Forelimb muscle (tissue), 1 donor: ENCODE results near the gene NPAS3. TPM values are rescaled to one million over a fixed set of nuclear protein-coding genes. Genes with fewer than 3 reads are reported as not detected.

ENCODE experiments used
- DNase-seq: peaks from one replicate; pipeline ENCODE4 v3.0.0-alpha.2; 2013; ENCODE audit warnings: low read depth
- polyA plus RNA-seq: library from polyadenylated mRNA; unstranded; fragments of 120-200 nt; gene quantifications from one replicate; pipeline ENCODE4 v1.2.1, GENCODE V29; 2013; ENCODE audit not compliant: insufficient read length

Gene NPAS3
- polyA plus RNA-seq, 1 donor, result 4.0 TPM

DNA sequence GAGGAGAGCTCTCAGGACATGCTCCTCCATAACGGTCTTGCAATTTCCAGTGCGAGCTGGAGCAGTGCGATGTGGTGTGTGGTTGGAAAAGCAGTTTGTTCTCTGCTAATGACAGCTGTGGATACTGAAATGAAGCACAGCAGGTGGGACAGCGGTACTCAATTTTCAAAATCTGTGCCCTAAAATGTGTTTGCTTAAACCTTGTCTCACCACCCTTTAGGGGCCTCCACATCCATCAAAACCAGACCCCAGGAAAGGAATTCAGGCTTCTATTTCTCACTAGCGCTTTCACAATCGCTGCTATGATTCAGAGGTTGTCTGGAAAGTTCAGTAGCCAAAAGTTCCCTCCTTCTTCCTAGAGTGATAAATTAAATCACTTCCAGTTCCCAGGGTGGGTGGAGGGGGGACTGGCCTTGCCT is 571.4 kb downstream of the NPAS3 start:
- no peak for DNase-seq

DNA sequence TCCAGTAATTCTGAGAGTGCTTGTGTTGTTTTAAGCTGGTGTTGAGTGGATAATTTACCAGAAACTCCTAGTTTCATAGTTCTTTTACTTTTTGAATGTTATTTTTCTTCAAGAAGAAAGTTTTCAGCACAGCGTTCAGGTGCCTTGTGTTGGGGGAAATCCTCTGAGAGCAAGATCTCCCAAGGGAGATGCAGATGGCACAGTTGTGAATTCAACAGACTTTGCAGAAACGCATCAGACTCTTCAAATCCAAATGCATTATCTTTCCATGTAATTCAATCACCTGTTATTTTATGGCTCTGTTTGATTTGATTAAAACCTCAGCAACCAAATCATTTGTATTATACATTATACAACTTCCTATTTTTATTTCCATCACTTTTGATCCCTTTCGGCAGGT is 572.3 kb downstream of the NPAS3 start:
- DNase-seq, result no peak

DNA sequence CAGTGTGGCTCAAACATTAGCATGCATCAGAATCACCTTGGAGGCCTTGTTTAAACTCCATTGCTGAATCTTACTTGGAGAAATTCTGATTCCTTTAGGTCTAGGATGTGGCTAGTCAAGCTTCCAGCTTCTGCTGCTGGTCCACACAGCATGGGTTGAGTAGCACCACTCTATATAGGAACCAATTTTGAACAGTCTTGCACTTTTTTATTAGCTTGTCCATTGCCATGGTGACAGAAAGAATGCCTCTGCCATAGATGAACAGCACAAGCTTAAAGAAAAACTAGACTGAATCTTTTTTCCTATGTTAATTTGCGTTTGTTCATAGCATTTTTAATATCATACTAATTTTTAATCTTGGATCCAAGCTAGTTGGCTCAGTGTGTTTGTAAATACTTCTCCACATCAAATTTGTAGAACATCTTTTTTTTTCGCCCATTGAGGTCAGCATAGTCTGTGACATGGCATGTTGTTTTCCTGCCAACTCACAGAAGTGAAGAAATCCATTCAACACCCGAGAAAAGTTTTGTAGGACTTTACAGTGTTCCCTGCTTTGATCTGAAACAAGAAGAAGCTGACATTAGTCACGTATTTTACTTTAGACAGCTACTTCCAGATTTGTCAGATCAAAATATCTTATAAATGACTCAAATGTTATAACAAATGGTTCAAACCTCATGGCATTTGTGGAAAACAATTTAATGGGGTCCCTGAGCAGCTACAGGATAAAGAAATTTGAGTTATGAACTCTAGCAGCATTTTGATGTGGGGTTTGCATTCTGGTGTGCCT is 573.4 kb downstream of the NPAS3 start:
- no peak for DNase-seq

DNA sequence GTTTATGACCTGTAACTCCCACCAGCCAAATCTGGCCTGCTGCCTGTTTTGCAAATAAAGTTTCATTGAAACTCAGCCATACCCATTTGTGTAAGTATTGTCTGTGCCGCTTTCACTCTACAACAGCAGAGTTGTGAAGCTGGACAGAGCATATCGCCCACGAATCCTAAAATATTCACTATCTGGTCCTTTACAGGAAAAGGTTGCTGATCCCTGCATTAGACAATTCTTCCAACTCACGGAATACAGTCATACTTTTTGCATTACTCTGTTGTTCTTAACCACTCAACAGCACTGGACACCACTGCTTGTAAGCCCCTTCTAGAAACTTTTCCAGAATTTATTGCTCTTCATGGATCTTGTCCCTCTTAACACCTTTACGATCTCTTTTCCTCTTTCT is 576.8 kb downstream of the NPAS3 start:
- no peak for DNase-seq

DNA sequence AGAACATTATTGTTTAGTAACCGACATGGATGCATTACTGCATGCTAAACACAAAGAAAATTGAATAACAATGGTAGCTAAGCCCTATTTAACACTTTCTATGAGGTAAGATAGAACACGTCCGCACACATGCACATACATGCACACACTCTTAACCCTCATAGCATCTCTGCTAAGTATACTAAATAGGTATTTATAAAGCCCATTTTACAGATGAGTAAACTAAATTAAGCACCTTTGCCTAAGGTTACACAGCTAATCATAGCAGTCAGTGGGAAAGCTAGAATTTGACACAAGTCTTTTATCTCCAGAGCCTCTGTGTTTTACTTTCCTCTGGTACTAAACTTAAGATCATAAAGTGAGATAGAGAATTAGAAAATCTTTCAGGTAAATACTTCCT is 577.2 kb downstream of the NPAS3 start:
- no peak for DNase-seq

DNA sequence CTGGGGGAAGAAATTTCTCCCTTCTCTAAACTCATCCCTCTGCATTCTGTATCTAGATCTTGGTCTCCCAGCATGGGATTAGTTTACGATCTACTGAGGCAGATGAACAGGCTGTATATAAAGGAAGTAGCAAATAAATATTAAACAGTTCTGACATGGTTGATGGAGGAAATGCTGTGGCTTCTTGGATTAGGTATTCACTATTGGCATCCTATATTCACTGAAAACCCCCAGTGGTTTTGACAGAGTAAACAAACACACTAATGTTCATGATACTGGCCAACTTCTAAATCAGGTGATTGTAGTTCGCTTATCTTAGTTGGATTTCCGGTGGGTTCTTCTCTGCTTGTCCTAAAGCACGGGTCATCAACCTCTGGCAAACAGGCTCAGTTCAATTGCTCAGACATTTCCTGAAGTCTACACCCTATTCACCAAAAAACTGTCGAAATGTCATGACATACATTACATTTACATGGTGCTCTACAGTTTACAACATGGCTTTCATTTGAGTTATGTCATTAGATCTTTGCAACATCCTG is 578.3 kb downstream of the NPAS3 start:
- no peak for DNase-seq

DNA sequence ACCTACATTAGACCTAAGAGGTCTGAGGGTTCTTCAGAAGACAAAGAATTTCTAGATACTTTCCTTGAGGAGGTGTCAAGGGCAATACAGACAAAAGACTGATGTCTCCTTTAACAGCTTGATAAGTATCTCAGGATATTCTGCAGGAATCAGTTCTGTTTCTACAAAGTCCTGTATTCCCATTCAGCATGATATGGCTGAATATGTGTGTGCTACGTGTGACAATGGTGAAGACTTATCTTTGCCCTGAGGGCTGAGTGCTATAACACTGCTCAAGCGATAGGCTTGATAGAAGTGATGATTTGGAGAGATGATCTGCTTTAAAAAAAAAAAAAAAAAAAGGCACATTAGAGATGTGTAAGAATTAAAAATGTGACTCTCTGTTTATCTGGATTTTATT is 582.5 kb downstream of the NPAS3 start:
- DNase-seq, result no peak

DNA sequence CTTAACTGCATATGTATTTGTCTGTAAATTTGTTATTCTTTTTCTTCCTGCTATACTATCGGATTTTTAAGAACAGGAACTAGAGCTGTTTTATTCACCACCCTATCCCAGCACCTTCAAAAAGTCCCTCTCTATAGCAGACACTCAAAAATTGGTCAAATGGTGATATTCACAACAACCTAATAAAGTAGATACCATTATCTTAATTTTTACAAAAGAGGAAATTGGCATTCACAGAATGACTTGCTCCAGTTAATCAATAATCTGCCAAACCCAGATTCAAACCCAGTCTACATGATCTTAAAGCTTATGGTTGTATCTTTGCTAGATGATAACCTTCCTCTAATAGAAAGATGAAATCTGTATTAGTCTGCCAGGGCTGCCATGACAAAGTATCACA is 585.6 kb downstream of the NPAS3 start:
- DNase-seq, result no peak

DNA sequence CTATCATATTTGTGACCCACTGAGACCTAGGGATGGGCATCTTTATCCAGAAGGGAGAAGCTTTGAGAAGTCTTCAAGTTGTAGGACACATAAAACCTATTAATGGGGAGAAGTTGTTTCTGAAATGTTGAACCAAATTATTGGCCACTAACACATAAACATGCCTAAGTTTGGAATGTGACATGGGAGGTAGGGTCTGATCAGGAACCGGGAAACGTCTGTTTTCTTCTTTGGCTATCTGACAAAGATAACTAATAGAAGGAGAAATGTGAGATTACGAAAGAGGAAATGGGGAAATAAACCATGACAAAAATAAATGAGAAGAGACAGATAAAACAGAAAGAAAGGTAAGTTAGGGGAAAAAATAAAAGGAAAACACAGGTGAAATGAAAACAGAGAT is 586.9 kb downstream of the NPAS3 start:
- DNase-seq, result no peak

DNA sequence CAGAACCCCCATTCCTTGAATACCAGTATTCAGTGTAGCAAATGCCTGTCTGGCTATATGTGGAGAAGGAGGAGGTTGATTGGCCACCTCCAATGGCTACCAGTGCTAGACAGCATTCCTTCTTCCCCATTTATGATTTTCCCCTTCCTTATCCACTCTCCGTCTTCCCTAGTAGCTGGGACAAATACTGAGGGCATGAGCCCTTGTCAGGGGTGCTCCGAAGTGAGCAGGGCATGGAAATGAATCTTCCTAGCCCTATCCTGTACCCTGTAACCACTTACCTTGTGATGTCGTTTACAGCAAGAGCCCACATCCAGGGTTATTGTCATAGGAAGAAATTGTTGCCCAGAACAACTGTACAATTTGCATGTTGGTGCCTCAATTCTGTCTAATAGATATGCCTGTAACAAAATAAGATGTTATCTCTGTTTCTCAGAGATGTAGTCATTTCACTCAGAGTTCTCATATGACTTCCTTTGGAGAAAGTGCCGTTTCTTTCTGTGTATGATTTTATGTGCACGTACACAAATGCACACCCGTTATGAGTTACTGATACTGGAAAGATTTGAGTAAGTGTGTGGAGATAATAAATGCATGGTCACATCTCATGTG is 588.5 kb downstream of the NPAS3 start:
- DNase-seq, result no peak

DNA sequence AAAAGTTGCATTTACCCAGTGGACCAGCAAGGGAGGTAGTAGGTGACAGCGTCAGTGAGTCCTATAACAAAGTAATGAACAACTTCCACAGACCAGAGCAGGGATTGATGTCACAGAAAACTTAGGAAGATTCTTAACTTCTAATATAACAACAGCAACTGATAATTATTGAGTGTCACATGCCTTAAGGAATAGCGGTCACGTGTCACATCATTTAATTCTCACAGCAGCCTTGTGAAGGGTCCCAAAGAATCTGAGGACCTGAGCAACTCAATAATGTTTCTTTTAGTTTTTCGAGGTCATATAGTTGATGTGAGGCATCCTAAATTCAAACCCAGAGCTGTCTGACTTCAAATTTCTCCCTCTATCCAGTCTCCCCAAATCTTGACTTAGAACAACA is 590.0 kb downstream of the NPAS3 start:
- no peak for DNase-seq

DNA sequence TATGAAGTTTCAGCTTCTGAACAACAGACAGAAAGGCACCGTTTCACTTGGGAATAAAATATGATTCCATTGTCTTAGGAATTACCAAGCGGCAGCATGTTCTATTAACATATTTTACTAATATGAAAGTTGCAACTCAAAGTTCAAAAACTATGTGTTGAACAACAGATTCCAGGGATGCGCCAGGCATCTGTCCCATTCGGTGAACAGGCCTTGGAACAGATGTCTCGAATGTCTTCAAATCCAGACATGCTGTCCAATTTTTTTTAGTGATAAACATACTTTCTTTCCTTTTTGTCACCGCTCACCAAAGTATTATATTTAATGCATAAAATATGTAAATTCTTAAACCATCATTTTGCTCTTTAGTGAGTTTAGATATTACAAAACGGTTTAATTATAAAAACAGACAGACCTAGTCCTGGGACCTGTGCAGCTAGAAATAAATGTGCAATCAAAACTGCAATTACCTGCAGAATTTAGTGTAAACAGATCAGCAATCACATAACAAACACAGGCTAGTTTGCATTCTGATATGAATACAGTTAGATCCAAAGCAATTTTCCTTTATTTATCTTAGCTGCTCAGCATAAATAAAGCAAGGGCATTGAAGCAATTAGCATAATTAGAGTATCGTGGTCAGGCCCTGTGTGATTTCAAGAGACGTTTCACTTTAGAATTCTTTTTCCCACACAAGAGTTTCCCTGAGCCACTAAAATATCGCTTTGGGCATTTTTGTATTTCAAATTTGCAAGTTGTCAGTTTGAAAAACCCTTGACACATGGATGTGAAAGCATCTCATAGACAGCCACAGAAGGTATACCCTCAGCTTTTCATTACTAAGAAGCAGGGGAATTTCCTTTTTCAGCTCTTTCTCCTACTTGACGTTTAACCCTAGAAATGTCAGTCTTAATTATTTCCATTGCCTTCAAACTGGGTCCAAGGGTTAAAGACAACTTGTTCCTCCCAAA is 591.4 kb downstream of the NPAS3 start:
- DNase-seq, result no peak

DNA sequence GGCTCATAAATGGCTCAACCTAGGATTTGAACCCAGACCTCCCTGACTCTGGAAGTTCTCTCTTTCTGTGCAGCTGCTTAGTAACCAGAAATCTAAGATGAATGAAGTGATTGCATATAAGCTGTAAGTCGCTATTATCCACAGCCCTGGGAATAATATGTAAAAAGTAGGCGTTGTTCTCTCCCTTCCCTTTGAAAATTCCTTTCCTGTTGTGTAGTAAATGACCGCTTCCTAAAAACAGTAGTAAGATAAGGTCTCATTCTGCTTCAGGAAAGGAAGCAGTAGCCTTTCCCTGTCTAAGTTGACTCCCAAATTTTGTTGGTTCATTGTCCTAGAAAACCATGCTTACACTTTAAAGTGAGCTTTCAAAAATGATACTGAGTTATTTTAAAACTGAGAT is 593.9 kb downstream of the NPAS3 start:
- DNase-seq, result no peak

DNA sequence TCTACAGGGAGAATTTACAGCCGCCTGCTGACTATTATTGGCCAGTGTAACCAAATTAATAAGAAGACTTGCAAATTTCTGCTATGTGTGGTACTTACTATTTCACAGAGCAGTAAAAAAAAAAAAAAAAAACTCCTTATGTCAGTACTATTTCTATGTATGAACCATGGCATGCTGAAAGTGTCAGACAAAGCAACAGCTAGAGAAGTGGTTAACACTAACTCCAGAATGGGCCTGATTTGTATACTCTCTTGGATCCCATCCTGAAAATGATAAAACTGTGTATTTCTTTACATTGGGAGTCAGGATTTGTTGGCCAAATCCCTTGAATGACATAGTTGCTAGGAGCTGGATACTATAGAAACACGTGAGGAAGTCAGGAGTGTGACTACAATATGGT is 595.4 kb downstream of the NPAS3 start:
- DNase-seq, result no peak

DNA sequence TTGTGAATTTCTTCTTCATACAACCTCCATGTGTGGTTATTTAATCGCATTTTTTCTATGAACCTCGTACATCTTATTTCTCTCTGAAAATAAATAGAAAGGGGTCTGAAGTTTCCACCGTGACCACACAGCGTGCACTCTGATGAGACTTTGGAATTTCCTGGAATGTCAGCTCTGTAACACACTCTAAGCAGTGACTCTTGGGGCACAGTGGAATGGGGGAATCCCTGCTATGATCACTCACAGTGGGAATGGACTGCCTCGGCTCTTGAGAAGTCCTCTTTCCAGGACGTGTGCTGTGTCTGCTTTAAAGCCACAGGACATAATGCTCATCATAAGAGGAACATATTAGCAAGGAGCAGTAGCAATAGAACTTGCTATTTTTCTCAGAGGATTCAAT is 596.0 kb downstream of the NPAS3 start:
- no peak for DNase-seq

DNA sequence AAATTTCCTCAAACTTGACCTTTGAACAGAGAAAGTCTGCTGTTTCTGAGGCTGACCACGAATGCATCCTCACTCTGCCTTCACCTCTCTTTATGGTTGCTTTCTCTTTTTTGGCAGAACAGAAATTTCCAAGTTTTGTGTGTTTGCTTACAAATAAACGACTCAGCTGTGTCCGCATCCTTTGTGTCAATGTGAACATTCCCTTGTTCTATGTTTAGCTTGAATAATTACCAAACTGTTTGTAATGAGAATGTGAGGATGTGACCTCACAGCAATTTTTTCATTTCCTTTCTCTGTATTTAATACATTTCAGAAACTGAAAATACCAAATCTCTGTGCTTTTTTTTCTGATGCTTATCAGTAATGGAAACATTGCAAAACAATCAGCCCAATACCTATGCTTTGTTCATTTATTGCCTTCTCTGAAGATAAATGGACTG is 601.3 kb downstream of the NPAS3 start:
- no peak for DNase-seq

DNA sequence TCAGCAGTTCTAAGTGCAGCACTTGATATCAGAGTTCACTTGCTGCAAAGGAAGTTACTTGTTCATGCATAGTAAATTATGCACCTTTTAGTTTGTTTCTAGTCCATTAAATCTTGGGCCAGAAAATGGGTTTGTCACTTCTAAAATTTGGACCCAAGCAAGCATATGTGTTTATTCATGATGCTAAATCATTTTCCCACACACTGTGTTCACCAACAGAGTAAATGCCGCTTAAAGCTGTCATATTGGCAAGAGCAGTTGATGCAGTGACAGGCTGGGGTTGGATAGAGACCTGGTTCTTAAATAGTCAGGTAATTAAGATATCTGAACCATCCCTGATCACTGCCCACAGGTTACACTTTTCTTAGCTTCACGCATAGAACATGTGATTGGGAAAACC is 602.5 kb downstream of the NPAS3 start:
- DNase-seq, result no peak

DNA sequence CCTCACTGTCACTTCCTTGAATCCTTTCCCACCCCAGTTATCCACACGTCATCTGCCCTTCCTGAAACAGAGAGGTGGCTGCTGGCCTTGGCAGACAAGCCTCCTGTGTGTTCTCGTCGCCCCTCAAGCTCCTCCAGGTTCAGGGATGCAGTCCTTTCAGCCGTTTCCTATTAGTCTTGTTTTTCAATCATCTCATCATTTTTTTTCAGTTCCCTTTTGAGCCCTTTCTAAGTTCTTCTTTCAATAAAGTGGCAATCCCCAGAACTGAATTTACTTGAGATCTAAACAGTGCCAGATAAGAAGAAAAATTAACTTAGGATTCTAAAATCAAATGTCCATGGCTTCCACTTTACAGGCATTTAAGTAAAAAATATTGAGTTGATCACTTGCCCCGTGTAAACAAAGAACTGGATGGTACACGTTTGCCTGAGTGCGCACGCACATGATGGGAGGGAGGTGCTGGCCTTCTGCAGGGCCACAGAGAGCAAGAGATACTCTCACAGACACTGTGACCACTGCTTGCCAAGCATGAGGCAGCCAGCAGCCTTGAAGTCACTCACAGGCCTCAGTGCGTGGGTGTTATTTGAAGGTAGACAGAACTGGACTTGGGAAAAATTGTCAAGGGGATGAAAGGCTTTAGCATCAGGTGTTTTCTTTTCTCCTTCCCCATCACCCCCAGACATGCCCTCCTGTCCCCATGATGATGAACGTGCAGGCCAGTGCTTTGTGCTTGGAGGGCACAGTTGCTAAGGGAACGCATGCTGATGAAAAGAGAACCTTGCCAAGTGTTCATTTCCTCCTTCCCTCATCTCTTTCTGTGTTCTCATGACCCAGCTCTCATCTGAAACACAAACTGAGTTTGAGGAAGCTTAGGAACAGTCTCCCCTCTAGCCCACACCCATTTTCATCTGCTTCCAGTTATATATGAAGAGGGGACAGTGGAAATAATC is 603.9 kb downstream of the NPAS3 start:
- no peak for DNase-seq

DNA sequence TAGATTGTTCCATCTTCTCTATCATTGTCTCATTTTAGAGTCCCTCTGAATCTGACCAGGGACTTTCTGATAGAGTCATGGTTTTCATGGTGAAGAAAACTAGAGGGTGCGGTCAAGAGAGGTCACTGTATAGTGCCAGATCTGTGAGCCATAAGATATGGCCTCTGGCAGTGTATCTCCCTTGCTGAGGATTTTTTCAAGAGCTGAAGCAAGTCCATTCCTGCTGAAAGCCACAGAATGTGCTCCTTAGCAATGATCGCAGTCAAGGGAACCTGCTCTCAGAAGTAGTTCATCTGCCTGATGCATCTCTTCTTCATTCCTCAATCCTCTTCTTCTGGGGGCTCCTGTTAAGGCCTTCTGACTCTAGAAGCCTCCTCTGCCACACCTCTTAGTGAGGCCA is 607.0 kb downstream of the NPAS3 start:
- DNase-seq, result no peak

DNA sequence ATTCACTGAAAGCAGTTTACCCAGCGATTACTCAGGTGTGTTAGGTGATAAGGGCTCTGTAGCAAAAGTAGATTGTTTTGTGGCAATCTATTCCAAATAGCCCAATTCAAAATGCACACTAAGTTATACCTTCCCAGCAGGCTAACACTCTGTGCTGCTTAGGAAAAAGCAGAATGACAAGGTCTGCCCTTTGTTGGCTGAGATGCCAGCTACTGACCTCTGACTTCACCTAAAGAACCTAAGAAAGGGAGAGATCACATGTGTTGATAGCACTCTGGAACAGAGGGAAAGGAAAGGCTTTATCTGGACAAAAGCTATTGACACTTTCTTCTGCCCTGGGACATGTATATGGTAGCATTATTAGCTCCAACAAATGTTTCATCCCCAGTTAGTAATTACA is 609.9 kb downstream of the NPAS3 start:
- no peak for DNase-seq

DNA sequence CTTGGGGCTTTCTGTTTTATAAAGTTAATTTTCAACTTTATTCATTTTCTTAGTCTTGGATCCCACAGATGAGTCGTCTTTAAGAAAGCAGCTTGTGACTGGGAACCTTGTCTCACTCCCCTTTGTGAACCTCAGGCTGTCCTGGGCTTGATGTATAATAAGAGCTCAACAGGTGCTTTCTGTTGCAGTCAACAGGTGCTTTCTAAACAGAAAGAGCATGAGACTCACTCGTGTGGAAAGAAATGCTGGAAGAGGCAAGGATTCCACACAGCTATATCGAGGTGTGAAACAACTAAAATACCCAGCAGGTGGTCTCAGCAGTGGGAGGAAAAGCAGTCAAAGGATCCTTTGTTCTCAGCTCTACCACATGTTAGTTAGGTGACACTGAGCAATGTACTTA is 613.3 kb downstream of the NPAS3 start:
- DNase-seq, result no peak
